GM18505 (cell line): ENCODE measurements around the gene CDK14.

Experiments
- ATAC-seq: cut with Tn5 transposase; IDR thresholded peaks from one replicate; pipeline ENCODE4 v1.9.1; 2021; ENCODE audit not compliant: unreplicated experiment
- POLR2A ChIP-seq: IDR thresholded peaks from 4 replicates; pipeline ENCODE4 v1.6.1; 2011; ENCODE audit warnings: borderline replicate concordance; ENCODE audit not compliant: insufficient read depth, insufficient read length; ENCODE audit errors: extremely low read depth

CDK14 gene

GRCh38 chr7:90994601-90995000 is 398.5 kb downstream of the CDK14 start:
- no peak for TF ChIP-seq POLR2A
- ATAC-seq, result no peak

GRCh38 chr7:90995996-90996395 is 399.9 kb downstream of the CDK14 start:
- no peak for ATAC-seq
- no peak for TF ChIP-seq POLR2A

GRCh38 chr7:90999989-91000979 is 404.2 kb downstream of the CDK14 start:
- no peak for ATAC-seq
- TF ChIP-seq POLR2A, result no peak

- ATAC-seq, result no peak
- no peak for TF ChIP-seq POLR2A
Observed at GRCh38 chr7:91005024-91005423, 408.9 kb downstream of the CDK14 start.

- ATAC-seq, result no peak
- TF ChIP-seq POLR2A, result no peak
Observed at GRCh38 chr7:91005841-91006240, 409.7 kb downstream of the CDK14 start.

- no peak for TF ChIP-seq POLR2A
- no peak for ATAC-seq
Observed at GRCh38 chr7:91007371-91007770, 411.2 kb downstream of the CDK14 start.

GRCh38 chr7:91013078-91013477 is 417.0 kb downstream of the CDK14 start:
- no peak for TF ChIP-seq POLR2A
- ATAC-seq, result no peak

- no peak for TF ChIP-seq POLR2A
- ATAC-seq, result no peak
Observed at GRCh38 chr7:91019686-91020385, 423.7 kb downstream of the CDK14 start.

GRCh38 chr7:91020636-91021385 is 424.7 kb downstream of the CDK14 start:
- no peak for TF ChIP-seq POLR2A
- ATAC-seq, result no peak

- no peak for TF ChIP-seq POLR2A
Observed at GRCh38 chr7:91021956-91022355, 425.8 kb downstream of the CDK14 start.

GRCh38 chr7:91025906-91026390 is 429.8 kb downstream of the CDK14 start:
- no peak for ATAC-seq
- no peak for TF ChIP-seq POLR2A

More at GRCh38 chr7:91021956-91022355, 425.8 kb downstream of the CDK14 start:
- ATAC-seq, result no peak

- no peak for ATAC-seq
- no peak for TF ChIP-seq POLR2A
Observed at GRCh38 chr7:91029688-91030087, 433.6 kb downstream of the CDK14 start.
